Hair follicular keratinocyte (primary cell): ENCODE data around the gene SNX30. TPM values are rescaled to one million over a fixed set of nuclear protein-coding genes. Genes with fewer than 3 reads are reported as not detected.

Experiments used
- total RNA-seq: library from RNA; depleted of rRNA; stranded (reverse); fragments of >200 nt; gene quantifications from 2 replicates; pipeline ENCODE4 v1.2.3, GENCODE V29; 2015

The SNX30 gene, protein sequence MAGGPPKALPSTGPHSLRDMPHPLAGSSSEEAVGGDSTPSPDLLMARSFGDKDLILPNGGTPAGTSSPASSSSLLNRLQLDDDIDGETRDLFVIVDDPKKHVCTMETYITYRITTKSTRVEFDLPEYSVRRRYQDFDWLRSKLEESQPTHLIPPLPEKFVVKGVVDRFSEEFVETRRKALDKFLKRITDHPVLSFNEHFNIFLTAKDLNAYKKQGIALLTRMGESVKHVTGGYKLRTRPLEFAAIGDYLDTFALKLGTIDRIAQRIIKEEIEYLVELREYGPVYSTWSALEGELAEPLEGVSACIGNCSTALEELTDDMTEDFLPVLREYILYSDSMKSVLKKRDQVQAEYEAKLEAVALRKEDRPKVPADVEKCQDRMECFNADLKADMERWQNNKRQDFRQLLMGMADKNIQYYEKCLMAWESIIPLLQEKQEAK
- 5.4 and 5.8 TPM in 2 replicates for total RNA-seq

DNA sequence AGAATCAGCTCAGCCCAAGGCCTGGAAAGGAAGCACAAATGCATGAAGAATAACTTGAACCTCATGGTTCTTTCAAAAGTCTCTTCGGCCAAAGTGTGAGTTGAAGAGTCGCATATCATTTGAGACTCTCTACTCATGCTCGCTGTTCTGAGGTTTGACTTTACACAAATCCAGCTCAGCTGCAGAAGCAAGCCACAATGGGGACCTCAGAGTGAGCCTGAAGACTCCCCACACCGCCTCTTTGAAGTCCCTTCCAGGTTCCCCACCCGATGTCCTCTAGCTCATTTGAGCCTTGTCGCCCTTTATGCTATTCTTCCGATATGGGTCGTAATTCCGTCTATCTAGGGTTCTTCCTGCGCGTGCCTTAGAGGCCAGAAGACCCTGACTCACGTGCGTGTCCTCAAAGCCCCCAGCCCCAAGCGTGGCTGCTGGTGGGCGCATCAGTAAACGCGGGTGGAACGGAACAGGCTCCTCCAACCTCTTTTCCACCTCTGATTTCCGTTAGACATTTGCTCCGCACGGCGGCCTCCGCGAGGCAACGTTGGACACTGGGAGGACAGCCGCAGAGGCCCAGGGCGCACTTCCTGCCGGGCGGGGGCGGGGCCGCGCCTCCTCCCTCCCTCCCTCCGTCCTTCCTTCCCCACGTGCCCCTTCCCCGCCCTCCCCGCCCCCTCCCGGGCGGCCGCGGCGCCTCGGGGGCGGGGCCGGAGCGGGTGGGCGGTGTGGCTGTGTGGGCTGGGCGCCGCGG, at the start of gene SNX30:
Gene SNX30, plus strand, starts transcription at position 745 of the 748 bp plus-strand sequence. CDS start 242 bp downstream, outside the sequence.

DNA sequence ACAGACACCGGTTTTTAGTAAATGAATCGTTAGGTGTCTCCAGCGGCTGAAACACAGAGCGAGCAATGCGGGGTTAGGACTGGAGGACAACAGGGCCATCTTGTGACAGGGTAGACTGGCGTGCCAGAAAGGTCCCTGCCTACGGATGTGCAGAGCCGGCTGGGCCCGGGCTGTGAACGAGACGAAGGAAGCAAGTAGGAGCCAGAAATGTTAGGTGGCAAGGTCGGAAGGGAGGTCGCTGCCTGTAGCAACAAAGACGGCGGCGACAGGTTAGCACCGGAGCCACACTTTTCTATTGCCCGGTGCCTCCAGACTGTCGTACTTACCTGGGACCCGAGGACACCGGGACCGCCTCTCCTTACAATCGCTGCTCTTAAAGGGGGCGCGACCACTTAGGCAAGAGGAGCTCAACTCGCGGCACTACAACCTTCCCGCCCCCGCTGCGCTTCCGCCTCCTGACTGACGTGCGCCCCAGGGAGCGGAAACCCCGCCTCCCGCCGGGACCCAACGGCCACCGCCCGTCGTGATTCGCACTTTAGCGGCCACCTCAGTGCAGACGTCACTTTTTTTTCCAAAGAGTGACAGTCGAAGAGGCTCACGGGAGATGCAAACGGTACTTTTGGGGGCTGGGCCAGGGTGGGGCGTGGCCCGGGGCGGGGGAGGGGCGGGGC, 32.8 kb upstream of the SNX30 start, which contains the start of gene INIP:
Gene INIP, minus strand, starts transcription at position 457 of the 671 bp plus-strand sequence. CDS start 1,632 bp downstream, outside the sequence.

DNA sequence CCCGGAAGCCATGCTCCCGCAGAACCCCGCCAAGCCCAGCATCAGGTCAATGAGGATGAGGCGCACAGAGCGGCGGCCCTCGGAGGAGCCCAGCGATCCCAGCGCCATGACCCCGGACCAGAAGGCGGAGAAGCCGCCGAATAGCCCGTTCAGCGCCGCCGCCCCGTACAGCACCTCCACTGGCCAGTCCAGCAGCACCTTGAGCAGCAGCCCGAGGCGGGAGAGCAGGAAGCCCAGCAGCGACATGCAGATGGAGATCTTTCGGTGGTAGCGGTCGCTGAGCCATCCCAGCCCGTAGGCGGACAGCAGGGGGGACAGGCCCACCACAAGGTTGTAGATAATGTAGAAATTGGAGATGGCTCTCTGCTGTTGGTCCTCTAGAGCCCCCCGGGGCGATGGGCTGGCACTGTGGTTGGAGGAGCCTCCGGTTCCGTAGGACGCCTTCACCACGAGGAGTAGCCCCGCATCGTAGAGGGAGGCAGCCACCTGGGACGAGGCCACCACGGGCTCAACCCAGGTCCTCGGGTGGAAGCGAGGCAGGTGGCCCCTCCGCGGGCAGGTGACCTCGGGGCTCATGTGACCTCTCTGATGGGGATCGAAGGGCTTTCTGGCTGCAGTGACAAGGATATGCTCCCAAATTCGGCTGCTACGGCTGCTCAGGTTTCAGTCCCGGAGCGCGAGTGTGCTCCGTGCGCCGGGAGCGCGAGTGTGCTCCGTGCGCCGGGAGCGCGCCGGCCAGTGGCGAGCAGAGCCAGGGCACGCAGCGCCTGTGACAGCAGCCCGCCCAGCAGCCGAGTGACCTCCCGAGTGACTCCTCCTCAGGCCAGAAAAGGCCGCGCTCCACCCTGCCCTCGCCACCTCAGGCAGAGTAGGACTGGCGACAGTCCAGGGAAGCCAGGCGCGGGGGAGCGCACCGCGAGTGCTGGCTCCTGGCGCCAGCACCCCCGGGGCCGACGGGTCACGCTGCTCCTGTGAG, 139.8 kb downstream of the SNX30 start, which contains the start of gene SLC46A2:
Gene SLC46A2, minus strand, starts transcription at position 771 of the 976 bp plus-strand sequence. Its CDS starts 195 bp downstream, at position 576.

Other genes with a start within 250 kb of the SNX30 start
- gene INIP, start 32.6 kb upstream of the SNX30 start, total RNA-seq = 12.0 and 16.8 TPM in 2 replicates
- not detected in 2 replicates for gene SLC46A2, start 140.1 kb downstream of the SNX30 start, total RNA-seq